ENCODE measurements around the gene ANKRD11. TPM values are rescaled to one million over a fixed set of nuclear protein-coding genes. Genes with fewer than 3 reads are reported as not detected.
"Not testable (repeated sequence)": the region's sequence is repeated elsewhere in the genome, so short reads cannot be mapped to it uniquely, and the experiment has no call there.

ANKRD11 gene
- total RNA-seq, 1 donor from 2014 or later = 367 TPM

- Mint-ChIP-seq H3K4me1 (ENCODE audit: low read depth, unreplicated experiment) (peaks cover 29% of the 10 kb centered on the region), H3K27ac (ENCODE audit: unreplicated experiment) (no peak overlapping the region), H3K36me3 (ENCODE audit: unreplicated experiment) (peaks cover 5% of the 10 kb centered on the region), H3K27me3 (ENCODE audit: unreplicated experiment) (peaks cover 4% of the 10 kb centered on the region), H3K9me3 (ENCODE audit: unreplicated experiment) (peaks cover 6% of the 10 kb centered on the region), H3K4me3 (ENCODE audit: unreplicated experiment) (peak overlapping the region; percentile 58)
- no peak for TF ChIP-seq CTCF (IDR thresholded peaks at IDR 0.05; ENCODE audit: partially characterized antibody, unreplicated experiment)
- no peak for DNase-seq
These were observed 23.4 kb downstream of the ANKRD11 start for GRCh38 chr16:89466920-89467319.

- peaks cover 12% of the 10 kb centered on the region for H3K36me3 Mint-ChIP-seq (ENCODE audit: unreplicated experiment)
- peak overlapping the region; percentile 20 for H3K4me3 Mint-ChIP-seq (ENCODE audit: unreplicated experiment)
- H3K27ac Mint-ChIP-seq (ENCODE audit: unreplicated experiment) = peak overlapping the region; percentile 76
- H3K27me3 Mint-ChIP-seq (ENCODE audit: unreplicated experiment); DNase-seq: not testable (repeated sequence)
- peaks cover 13% of the 10 kb centered on the region for H3K9me3 Mint-ChIP-seq (ENCODE audit: unreplicated experiment)
- H3K4me1 Mint-ChIP-seq (ENCODE audit: low read depth, unreplicated experiment) = peaks cover 28% of the 10 kb centered on the region
These were observed 27.0 kb downstream of the ANKRD11 start for GRCh38 chr16:89463312-89463711.

GRCh38 chr16:89462639-89463038 is 27.7 kb downstream of the ANKRD11 start:
- H3K36me3 Mint-ChIP-seq (ENCODE audit: unreplicated experiment) = peaks cover 12% of the 10 kb centered on the region
- H3K9me3 Mint-ChIP-seq (ENCODE audit: unreplicated experiment) = peaks cover 16% of the 10 kb centered on the region
- H3K4me1 Mint-ChIP-seq (ENCODE audit: low read depth, unreplicated experiment) = peaks cover 29% of the 10 kb centered on the region
- not testable (repeated sequence) for DNase-seq; H3K4me3 Mint-ChIP-seq (ENCODE audit: unreplicated experiment); H3K27ac Mint-ChIP-seq (ENCODE audit: unreplicated experiment); H3K27me3 Mint-ChIP-seq (ENCODE audit: unreplicated experiment)

- Mint-ChIP-seq H3K9me3 (ENCODE audit: unreplicated experiment) (peaks cover 16% of the 10 kb centered on the region), H3K4me1 (ENCODE audit: low read depth, unreplicated experiment) (peaks cover 29% of the 10 kb centered on the region), H3K27ac (ENCODE audit: unreplicated experiment) (peak overlapping the region; percentile 62), H3K27me3 (ENCODE audit: unreplicated experiment) (peaks cover 11% of the 10 kb centered on the region), H3K36me3 (ENCODE audit: unreplicated experiment) (peaks cover 12% of the 10 kb centered on the region)
- not testable (repeated sequence) for H3K4me3 Mint-ChIP-seq (ENCODE audit: unreplicated experiment); DNase-seq
These were observed 28.5 kb downstream of the ANKRD11 start for GRCh38 chr16:89461890-89462289.

GRCh38 chr16:89460556-89460955 is 29.8 kb downstream of the ANKRD11 start:
- peak overlapping the region; percentile 8 for H3K27ac Mint-ChIP-seq (ENCODE audit: unreplicated experiment)
- TF ChIP-seq CTCF (IDR thresholded peaks at IDR 0.05; ENCODE audit: partially characterized antibody, unreplicated experiment) = no peak
- H3K4me3 Mint-ChIP-seq (ENCODE audit: unreplicated experiment) = no peak overlapping the region
- peaks cover 15% of the 10 kb centered on the region for H3K9me3 Mint-ChIP-seq (ENCODE audit: unreplicated experiment)
- peaks cover 15% of the 10 kb centered on the region for H3K27me3 Mint-ChIP-seq (ENCODE audit: unreplicated experiment)
- H3K4me1 Mint-ChIP-seq (ENCODE audit: low read depth, unreplicated experiment) = peaks cover 22% of the 10 kb centered on the region
- peaks cover 7% of the 10 kb centered on the region for H3K36me3 Mint-ChIP-seq (ENCODE audit: unreplicated experiment)
- no peak for DNase-seq

GRCh38 chr16:89458967-89459366 is 31.4 kb downstream of the ANKRD11 start:
- peaks cover 11% of the 10 kb centered on the region for H3K27me3 Mint-ChIP-seq (ENCODE audit: unreplicated experiment)
- H3K4me3 Mint-ChIP-seq (ENCODE audit: unreplicated experiment) = no peak overlapping the region
- H3K4me1 Mint-ChIP-seq (ENCODE audit: low read depth, unreplicated experiment) = peaks cover 17% of the 10 kb centered on the region
- H3K27ac Mint-ChIP-seq (ENCODE audit: unreplicated experiment) = no peak overlapping the region
- H3K9me3 Mint-ChIP-seq (ENCODE audit: unreplicated experiment) = peaks cover 18% of the 10 kb centered on the region
- peaks cover 7% of the 10 kb centered on the region for H3K36me3 Mint-ChIP-seq (ENCODE audit: unreplicated experiment)
- no peak for DNase-seq
- no peak for TF ChIP-seq CTCF (IDR thresholded peaks at IDR 0.05; ENCODE audit: partially characterized antibody, unreplicated experiment)
